GM18861 (cell line): ENCODE results near the gene BABAM2.

Source experiments
- ATAC-seq: cut with Tn5 transposase; IDR thresholded peaks from one replicate; pipeline ENCODE4 v1.9.1; 2021; ENCODE audit not compliant: unreplicated experiment

Gene BABAM2

DNA sequence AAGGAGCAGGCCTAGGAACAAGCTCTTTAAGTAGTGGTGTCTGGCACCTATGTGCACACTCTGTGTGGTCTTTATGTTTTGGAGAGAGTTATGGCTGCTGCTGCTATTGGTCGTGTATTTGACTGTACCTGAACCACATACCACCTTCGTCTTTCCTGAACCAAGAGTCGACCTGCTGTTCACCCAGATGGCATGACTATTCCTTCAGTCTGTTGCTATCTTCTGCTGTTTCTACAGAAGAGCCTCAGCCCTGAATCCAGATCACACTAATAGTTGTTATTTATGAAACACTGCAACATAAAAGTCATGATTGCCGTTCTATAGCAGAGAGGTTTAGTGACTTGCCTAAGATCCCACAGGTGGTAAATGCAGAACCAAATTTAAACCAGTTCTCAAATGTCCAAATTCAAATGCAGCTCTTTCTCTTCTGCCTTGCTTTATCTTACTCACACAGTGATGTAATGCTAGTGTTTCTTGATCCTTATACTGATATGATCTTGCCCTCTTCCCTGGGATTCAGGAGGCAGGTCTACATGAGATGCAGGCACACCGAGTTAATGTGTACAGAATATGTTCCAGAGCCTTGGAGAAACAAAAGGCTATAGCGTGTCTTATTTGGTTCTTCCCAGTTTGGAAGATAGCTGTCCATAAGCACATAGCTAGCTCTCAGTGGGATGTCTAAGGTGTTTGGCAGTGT lies 380.1 kb downstream of the BABAM2 start:
- no peak for ATAC-seq

DNA sequence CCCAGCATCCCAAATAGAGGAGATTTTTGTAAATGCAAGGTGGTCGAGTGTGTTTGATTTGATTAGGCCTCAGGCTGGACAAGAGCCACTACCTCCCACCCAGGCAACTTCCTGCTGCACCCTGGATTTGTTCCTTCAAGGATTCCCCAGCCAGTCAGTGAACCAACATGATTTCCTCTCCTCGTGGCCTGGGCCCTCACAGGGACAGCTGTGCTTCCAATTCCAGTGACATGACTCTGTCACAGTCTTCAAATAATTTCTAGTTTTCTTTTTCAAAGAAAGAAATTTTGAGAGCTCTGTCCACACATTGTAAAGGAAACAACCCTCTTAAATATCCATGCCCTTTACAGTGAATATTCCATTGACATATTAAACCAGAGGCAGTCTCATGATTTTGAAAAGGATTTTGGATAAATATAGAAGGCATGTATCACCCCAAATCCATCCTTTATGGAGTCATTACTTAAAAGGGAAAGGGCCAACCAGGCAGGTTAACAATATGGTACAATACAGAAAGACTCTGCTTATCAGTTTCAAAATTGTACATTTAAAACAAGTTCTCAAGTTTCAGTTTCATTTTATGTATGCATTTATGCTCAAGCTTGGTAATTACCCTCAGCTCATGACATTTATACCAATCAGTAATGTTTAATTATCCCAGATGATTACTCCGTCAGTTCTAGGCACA lies 380.8 kb downstream of the BABAM2 start:
- no peak for ATAC-seq

DNA sequence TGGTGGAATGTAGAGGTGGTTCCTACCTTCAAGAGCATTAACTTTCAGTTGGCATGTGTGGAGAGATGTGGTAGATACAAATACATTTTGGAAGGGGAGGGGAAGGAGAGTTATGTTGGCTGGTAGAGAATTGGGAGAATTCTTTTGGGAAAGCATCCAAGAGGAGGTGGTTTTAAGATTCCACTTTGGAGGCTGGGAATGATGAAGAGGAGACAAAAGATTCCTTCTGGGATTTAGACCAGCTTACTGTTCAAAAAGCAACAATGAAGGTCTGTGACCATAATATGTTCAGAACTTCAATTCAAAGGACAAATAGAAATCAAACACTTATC lies 381.4 kb downstream of the BABAM2 start:
- no peak for ATAC-seq

DNA sequence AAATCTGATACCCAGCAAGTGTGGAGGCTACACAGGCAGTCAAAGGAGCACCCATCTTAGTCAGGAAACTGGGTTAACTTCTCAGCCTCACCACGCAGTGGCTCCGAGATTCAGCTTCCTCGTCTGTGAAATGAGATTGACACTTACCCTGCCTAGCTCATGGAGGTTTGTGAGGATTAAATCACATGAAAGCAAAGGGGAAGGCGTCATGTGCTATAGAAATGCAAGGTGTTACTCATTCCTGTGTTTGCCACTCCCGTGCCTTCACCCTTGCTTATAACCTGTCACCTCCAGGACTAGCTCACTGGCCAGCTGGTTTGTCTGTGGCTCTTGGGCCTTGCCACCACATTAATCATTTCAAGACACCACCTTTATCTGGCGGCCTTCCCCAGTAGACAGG lies 383.2 kb downstream of the BABAM2 start:
- no peak for ATAC-seq

DNA sequence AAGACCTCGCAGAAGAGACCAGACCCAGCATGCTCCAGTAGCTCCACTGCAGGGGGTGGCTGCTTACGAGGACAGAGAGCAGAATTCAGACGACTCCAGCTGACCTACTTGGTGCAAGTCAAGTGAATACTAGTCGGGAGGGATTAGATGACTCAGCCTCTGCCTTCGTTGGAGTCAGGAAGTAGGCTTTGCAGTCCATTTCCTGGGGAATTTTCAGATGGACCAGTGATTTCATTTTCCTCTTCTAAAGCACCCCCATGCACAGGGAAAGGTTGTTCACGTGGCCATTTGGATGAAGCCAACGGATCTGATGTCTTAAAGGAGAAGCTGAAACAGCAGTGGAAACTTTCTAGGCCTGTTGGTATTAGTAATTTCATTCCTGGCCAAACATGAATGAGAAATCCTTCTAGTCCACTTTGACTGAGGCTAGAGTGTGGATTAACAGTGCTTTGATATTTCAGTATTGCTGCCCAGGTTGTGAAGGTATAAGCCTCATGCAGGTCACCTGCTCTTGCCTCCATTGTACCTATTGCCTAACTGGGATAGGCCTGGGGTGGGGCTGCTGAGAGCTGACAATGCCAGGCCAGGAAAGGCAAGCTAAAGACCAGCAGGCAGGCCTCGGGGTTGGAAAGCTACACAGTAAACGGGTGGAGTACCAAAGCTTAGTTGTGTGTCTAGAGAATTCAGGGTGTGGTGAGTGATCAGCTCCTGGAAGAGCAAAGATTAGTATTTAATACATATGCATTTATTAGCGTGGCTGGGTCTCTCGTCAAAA lies 384.6 kb downstream of the BABAM2 start:
- ATAC-seq: no peak

DNA sequence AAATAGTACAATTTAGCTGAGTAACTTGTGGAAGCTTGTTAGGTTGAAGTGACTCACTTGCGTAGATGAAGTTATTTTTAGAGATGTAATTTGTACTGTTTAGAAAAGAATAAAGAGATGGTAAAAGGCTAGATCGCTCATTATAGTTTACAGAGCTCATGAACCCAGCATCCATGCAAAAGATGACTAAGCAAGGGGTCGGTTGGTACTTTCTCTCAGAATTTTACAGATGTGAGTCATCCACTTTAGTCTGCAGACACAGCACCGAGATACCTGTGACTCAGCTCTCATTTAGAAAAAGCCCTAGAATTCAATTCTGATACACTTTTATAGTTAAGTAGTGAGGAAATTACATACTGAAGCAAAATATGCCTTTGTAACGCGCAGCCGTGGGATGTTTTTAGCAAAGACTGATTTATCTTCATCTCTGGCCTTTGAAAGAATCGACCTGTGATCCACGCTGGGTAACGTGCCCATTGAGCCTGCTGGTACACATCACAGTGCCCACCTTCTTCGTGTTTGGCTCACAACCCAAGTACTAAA lies 385.6 kb downstream of the BABAM2 start:
- ATAC-seq: peak; percentile 52

DNA sequence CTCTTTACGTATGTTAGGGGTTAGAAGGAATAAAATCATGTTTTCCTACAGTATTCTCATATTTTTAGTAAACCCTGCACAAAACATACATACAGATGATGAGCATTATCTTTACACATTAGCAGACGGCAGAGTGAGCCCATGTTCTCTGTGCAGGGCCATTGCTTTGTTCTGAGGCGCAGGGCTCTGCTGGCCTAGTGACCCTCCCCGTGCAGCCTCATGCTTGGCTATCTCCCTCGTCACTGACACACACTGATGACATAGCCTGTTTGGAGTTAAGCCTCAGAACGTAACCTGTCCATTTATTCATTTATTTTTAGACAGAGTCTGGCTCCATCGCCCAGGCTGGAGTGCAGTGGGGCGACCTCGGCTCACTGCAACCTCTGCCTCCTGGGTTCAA lies 386.3 kb downstream of the BABAM2 start:
- ATAC-seq: no peak

DNA sequence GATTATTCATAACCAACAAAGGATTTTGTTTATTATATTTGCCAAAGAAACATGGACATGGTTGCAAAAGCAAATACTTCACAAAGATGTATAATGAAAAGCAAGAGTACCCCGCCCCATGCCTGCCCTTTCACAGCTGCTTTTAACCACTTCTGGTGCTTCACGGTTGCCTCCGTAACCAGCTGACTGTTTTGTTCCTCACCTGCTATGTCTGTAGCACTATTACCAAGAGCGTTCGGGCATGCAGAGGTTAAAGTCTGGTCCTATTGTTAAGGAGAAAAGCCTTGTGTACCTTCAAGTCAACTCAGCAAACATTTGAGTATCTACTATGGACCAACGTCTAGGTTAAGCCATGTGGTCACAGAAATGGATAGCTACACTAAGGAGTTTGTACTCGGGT lies 386.9 kb downstream of the BABAM2 start:
- no peak for ATAC-seq

DNA sequence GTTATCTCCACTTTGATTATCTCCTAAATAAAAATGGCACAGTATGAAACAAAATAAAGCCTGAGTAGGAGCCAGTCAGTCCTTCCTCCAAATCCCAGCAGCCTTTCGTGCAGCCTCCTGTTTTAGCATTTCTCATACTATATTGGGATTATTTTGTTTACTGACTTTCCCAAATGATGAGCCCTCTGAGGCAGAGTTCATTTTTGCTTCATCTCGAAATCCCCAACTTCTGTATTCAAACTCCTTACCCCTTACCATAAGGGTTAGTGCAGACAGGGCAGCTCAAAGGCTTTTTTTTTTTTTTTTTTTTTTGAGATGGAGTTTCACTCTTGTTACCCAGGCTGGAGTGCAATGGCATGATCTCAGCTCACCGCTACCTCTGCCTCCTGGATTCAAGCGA lies 388.8 kb downstream of the BABAM2 start:
- ATAC-seq: no peak

DNA sequence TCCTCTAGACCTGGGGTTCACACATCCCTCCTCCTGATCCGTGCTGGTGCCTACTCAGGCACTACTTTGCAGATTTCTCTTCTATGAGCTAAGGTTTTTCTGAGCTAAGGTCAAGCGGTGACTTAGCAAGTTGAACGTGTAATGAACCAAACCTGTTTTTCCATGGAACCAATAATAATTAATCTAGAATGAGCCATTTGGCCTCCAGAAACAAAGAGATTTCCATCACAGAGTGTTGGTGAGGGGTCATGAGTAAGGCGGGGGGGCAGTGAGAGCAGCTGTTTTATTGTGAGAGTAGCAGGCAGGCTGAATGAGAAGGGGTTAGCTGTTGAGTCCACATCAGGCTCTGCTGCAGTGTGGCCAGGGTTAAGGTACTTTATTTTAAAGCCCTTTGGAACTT lies 390.1 kb downstream of the BABAM2 start:
- no peak for ATAC-seq

DNA sequence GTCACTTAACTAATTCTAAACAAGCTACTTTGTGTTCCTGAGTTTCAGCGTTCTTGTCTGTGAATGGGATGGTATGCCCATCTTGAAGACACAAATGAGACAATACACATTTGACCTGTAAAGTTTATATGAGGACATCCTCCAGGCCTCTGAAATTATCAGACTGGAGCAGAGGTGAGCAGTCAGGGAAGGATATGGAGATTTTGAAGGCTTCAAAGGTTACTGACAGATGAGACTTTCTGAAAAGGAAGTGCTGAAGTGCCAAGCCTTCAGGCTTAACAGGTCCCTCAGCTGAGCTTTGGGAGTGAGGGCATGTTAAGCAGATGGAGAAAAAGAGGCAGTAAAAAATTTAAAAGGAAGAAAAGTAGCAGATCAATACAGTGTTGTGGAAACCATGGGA lies 391.2 kb downstream of the BABAM2 start:
- ATAC-seq: no peak

DNA sequence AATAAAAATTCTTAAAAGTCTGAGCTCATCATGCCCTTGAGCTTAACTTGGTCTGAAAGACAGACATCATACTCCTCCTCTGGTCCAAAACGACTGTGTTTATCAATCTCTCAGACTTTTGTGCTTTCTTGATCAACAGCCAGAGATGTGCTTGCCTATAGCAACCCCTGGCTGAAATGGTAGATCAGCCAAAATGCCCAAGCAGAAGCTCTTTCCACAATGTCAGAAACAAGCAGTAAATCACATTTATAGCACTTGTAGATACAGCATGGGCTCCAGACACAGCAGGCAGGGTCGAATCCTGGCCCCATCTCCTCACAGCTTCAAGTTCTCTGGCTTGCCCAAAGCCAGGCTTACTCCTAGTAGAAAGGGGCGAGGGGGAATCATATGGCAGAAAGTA lies 391.7 kb downstream of the BABAM2 start:
- no peak for ATAC-seq

DNA sequence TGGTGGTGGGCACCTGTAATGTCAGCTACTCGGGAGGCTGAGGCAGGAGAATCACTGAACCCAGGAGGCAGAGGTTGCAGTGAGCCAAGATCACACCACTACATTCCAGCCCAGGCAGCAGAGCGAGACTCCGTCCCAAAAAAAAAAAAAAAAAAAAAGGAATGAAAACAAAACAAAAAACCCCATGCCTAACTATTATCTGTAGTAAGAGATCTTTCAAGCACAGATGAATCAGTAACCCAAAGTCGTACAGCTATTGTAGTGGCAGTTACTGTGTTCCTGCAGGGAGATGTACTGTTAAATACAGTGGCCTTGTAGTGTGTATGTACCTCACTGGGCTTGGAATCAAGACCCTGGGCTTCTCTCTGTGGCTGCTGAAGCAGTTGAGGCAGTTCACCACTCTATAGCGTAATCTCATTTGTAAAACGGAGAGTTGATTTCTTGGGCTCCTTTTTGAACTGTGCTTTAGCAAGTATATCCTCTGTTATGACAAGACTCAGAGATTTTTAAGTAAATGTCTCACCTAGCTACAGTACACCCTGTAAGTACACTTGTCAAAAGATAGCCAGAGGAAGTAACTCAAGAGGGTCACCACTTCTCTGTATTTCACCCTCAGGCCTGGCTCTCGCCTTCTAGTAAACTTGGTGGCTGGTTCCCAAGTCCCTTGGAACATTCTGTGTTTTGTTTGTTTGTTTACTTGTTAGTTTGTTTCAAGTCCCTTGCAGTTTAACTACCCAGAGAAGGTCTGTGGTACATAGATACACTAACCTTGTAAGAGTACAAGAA lies 392.5 kb downstream of the BABAM2 start:
- no peak for ATAC-seq

DNA sequence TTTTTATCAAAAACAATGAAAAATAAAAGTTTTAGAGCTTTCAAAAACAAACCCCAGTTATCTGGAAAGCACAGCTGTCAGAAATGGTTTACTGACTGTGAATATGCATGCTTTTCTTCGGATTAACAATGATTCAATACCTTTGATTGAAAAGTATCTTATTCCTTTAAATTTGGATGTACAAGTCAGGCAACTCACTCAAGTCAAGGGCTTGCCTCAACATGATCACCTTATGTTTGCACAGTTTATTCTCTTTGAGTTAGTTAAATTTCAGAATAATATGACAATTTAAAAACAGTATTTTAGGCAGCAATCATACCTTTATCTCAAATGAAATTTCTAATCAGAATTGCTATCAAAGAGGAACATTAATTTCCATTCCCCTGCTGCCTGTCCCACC lies 393.3 kb downstream of the BABAM2 start:
- ATAC-seq: no peak

DNA sequence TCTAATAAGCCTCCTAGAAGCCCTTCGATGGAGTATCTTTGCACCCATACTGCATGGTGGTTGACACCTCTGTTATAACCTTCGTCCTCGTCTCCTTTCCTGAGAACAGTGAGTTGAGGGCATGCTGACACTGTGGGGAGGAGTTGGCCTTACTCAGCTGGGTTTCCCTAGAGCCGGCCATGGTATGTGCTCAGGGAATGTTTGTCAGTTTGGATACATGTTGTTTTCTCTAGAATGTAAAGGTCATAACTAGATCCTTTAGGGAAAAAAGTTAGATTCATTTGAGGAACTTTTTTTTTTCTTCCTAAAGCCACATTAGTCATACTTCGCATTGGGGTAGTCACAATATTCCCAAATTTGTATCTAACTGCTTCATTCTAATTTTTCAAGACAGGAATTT lies 396.1 kb downstream of the BABAM2 start:
- ATAC-seq: no peak

DNA sequence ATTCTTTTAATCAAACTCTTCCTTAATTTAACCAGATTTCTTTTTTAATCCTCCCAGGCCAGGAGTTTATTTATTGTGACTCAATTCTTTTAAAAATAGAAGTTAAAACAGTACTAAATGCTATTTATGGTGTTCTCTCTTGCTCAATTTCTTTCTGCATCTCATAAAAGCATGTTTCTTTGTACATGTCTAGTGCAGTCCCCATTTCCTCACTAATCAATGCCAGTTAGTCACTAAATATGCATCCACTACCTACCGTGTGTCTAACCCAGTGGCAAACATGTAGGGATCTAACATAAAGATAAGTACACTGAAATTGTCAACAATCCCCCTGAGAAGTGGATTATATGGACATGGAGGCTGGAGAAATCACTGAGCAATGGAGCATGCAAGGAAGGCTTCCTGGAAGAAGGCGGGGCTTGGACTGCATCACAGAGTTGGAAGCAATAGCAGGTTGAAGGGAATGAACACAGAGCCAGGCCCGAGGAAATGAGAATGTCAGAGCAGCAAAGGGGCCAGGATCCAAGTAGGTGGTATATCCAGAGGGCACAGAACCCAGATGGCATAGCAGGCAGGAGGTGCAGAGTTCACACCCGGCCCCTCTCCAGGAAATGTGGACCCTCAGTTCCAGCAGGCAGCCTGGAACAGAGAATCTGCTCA lies 396.9 kb downstream of the BABAM2 start:
- ATAC-seq: no peak

DNA sequence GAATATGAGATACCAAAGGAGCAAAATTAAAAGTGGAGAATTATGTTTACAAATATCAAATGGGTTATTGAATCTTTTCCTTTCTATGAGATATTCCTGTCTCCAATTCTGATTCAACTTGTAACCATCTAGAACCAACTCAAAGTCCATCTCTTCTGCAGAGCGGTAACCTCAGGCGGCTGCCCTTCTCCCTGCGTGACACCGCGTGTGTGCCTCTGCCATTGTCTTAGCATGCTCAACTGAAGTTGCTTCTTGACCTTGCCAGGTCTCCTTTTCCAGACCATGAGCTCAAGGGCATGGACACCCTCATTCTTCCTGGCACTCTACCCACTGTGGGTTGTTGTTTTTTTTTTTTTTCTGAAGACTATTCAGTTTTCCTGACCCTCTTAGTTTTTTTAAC lies 398.1 kb downstream of the BABAM2 start:
- no peak for ATAC-seq

DNA sequence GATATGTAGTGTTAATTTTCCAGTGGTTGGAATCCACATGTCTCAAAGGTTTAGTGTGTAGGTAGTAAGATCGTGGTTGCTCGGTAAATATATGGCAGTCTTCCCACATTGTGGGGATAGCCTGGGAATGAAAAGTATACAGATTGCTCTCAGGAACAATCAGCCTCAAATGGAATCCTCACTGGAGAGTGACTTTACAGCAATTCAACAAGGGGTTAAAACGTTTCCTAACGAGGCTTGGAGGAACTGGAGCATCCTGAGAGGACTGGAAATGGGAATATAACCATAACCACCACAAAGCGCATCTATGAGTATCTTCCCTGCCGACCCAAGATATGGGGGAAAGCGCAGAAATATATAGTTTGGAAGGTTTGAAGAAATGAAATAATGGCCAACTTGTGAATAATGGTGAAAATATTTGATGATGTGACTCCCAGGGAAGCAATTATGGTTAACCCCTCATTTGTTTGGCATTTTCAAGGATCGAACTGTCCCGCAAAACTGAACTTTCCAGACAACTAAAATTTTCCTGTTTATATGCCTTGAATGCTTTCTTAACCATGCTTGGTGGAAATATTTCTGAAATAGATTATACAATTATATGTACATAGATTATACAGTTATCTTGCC lies 401.4 kb downstream of the BABAM2 start:
- no peak for ATAC-seq

DNA sequence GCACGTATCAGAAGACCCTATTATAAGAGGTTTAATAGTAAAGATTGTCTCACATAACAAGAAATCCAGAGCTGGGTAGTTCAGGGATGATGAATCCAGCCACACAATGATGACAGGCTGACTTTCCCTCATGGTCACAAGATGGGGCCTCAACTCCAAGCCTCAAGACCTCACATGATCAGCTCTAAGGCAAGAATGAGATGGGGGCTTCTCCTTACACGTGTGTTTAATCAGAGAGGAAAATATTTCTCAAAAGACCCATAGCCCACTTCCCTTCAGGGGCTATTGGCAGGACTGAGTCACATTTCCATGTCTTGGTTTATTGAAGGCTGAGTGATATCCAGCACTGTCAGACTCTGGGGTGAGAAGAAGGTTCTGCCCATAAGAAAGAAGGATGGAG lies 402.0 kb downstream of the BABAM2 start:
- ATAC-seq: no peak

DNA sequence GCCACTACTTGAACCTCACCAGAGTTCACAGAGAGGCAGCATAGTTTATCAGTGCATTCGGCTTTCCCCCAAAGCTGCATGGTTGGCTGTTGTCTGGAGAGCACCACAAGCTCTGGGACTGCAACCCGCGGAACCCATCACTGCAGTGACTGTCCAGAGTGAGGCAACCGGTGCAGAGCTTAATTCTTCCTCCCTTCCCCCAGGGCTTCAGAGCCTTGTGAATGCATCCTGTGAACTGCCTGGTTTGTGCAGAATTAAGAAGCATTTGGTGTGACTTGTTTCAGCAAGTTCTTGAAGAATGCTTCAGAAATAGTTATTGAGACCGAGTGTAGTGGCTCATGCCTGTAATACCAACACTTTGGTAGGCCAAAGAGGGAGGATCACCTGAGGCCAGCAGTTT lies 402.9 kb downstream of the BABAM2 start:
- no peak for ATAC-seq
